ENCODE results near the gene WWOX.

The WWOX gene

GRCh38 chr16:78633551-78633950, 534.1 kb downstream of the WWOX start:
- DNase-seq, result no peak

DNA sequence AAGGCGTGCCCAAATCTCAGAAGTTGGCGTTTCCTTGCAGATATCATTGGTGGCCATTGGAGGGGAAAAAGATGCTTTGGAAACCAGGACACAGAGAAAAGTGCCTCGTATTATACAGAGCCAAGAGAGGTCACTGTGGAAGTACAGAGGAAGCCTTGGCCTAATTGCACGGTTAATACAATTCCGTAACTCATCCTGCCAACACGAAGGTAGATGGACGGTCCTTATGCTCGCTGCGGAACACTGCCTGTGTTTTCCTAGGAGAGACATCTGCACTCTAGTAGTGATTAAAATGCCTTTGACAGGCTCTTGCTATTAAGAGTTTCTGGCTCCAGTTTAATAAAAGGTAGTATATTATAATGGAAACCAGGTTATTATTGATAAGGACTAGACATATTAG, 536.4 kb downstream of the WWOX start:
- no peak for DNase-seq

- no peak for DNase-seq
Measured at GRCh38 chr16:78638371-78638770, 538.9 kb downstream of the WWOX start.

DNA sequence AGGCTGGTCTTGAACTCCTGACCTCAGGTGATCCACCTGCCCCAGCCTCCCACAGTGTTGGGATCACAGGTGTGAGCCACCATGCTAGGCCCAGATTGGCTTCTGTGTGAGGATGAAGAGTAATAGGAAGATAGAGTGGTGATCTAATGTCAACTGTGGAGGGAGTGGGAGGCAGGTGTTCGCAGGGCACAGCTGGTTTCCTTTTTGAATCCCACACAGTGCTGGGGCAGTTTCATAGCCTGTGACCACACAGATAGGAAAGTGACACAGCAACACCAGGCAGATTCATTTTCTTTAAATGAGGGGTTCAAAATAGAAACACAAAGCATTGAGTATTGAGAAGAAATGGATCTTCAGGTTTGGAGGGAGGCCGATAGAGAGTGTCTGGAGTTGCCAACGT, 540.3 kb downstream of the WWOX start:
- DNase-seq, result no peak

DNA sequence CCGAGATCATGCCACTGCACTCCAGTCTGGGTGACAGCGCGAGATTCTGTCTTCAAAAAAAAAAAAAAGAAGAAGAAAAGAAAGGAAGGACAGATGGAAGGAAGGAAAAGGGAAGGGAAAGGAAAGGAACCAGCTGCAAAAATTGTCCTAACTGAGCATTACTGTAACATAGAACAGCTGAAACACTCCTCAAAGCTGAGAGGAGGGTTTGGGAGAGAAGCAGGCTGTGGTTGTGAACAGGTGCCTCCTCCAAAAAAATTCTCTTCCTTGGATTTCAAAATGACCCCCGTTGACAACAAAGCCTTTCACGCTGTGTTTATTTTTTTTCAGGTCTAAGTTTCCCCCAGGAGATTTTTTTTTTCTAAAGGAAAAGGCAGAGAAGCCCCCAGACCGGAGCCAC, 541.4 kb downstream of the WWOX start:
- no peak for DNase-seq

DNA sequence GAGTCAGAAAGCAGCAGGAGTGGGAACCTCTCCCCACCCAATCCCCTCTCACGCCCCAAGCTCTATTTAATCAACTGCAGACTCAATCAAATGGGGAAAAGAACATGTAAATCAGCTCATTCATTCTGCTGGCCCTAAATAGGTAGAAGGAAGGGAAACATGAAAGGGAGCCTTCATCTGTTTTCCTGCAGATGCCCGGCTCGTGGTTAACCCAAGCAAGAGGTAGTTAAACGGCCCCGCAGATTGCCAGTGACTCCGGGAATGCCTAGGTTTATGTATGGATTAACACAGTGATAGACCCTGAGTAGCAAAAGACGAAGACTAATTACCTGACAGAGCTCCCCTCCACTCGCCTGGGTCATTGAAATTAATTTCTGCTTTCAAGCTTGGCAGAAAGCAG, 542.0 kb downstream of the WWOX start:
- no peak for DNase-seq

GRCh38 chr16:78642621-78643285, 543.3 kb downstream of the WWOX start:
- no peak for DNase-seq

- DNase-seq, result no peak
Measured at GRCh38 chr16:78645657-78646056, 546.2 kb downstream of the WWOX start.

DNA sequence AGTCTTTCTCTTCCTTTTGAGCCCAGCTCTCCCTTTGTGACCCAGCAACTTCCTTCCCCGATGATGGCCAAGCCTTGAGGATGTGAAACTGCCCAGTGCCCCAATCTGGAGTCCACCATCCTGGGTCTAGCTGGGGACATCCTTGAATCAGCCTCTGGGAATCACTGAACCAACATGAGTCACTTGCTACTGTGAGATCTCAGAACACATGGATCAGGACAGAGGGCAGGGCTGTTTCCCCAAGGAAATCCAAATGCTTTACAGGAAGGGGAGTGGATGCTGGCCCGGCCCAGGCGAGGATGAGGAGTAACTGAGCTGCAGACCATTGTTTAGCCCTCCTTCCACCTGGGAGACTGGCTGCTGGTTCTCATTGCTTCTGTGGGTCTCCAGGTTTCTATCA, 547.6 kb downstream of the WWOX start:
- no peak for DNase-seq

DNA sequence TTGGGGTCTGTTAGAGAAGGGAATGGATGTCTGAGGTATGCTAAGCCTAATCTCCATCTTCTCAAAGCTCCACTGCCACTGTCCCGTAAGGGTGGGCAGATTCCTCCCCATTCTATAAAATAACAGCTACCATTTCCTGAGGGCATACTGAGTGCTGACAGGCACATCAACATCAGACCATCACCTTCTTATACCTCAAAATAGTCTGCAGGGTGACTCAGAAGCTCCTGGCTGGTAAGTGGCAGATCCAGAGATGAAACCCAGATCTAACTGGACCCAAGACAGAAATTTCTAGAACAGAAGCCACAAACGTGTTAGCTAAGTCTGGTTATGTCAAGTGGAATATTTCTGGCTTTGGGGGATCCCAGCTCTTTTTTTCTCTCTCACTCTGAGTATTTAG, 548.0 kb downstream of the WWOX start:
- no peak for DNase-seq

- no peak for DNase-seq
Measured at GRCh38 chr16:78648517-78648916, 549.1 kb downstream of the WWOX start.

- no peak for DNase-seq
Measured at GRCh38 chr16:78650339-78651074, 551.1 kb downstream of the WWOX start.

DNA sequence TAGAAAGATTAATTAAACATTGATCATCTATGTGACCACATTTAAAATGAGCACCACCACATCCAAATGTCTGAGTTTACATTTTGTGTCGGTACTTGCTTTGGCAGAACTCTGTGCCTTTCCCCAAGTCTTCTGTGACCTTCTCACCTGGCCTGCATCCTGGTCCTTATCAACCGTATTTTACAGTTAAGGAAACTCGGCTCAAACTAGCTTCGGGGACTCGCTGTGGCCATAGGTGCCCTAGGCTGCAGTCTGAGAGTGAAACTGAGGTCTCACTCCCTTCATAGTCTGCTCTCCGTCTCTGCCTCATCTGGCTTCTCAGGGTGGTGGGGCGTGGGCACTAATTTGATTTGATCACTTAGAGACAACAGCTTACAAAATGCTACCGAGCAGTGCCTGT, 555.5 kb downstream of the WWOX start:
- no peak for DNase-seq

GRCh38 chr16:78655331-78656113, 556.1 kb downstream of the WWOX start:
- DNase-seq, result no peak

DNA sequence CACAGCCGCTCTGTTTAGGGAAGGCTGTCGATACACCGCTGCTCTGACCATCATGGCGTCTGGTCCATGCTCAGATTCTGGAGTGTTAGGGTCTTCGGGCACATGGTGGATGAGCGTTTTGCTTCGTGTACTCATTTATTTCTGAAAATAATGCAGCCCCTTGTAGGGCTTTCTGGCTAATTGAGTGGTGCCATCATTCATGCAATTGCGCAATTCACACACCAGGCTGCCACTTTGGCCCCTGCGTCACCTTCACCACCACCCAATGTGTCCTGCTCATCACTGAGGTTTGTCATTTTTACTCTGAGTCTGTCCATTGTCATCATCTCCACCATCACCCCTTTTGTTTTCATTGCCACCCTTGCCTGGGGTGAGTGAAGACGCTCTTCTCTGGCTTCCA, 557.4 kb downstream of the WWOX start:
- no peak for DNase-seq

DNA sequence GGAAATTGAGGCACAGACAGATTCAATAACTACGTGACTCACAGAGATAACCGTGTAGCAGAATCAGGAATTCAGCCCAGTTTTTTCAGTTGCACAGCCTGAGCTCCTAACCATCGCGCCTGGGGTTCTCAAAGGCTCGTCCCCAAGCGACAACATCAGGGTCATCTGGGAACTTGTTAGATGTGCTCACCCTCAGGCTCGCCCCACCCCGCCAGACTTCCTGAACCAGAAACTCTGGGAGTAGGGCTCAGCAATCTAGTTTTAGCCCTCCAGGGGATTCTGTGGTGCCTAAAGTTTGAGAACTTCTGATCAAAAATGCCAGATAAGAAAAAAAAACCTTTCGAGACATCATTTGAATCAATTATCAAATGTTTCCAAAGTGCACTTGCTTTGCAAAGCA, 559.8 kb downstream of the WWOX start:
- no peak for DNase-seq

GRCh38 chr16:78659668-78660217, 560.3 kb downstream of the WWOX start:
- DNase-seq, result no peak

- no peak for DNase-seq
Measured at GRCh38 chr16:78660795-78661194, 561.3 kb downstream of the WWOX start.

DNA sequence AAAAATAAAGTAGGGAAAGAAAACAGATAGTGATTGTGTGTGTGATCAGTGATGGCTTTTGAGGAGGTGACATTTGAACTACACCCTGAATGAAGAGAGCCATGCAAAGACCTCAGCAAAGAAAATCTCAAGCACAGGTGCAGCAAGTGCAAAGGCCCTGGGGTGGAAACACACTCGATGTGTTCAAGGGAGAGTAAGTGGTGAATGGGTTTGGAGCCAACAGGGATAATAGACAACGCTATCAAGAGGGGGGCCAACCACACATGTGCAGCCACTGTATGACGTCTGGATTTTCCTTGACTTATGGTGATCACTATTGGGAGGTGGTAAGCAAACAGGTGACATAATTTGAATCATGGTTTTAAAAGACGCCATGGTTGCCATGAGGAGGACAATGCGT, 564.2 kb downstream of the WWOX start:
- DNase-seq, result no peak

DNA sequence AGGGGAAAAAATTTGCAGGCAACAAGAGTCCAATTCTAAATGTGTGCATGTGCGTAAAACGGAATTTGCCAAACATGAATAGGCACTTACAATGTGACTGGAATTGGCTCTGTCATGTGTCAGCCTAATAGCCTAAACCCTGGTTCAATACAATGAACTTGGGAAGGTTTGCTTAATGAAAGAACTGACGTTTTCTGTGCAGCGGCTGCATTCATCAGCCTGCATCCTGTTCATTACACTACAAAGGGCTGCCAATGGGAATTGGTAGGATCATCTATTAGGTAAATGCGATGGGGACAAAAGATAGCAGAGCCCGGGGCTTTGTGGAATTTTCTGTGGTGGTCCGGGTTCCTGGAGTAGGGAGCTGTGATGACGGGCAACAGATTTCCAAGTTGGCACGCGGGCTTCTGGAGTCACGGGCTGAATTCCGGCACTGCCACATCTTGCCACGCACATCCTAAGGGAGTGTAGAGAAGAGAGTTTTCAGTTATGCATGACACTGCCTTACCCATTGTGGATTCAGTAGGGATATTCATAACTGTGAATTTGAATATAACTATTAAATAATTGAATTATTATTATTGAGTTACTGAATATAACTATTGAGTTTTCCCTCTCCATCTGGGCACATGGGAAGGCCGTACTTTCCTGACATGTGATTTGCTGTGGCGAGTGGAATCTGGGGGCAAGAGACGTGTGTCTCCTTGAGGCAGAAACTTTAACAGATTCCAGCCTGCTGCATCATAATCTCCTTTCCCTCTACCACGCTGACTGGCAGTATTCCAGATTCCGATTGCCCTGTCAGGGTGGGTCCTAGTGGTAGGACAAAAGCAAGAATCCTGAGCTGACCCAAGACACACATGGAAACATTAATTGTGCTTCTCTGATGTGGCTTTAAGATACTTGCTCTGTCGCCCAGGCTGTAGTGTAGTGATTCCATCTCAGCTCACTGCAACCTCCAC, 565.6 kb downstream of the WWOX start:
- DNase-seq, result no peak

GRCh38 chr16:78666318-78666717, 566.9 kb downstream of the WWOX start:
- DNase-seq, result no peak

DNA sequence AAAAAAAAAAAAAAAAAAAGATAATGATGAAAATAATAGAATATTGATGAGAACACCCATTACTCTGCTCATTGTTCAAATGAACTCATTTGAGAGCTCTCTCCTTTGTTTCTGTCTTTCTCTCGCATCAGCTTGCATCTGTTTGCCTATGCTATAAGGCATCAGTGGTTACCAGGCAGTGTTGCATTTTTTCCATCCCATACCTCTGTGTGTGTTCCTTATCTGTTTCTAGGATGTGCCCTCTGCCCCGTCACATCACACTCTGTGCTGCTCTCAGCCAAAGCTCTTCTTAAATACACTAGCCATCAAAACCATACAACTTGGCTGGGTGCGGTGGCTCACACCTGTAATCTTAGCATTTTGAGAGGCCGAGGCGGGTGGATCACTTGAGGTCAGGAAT, 568.2 kb downstream of the WWOX start:
- no peak for DNase-seq

DNA sequence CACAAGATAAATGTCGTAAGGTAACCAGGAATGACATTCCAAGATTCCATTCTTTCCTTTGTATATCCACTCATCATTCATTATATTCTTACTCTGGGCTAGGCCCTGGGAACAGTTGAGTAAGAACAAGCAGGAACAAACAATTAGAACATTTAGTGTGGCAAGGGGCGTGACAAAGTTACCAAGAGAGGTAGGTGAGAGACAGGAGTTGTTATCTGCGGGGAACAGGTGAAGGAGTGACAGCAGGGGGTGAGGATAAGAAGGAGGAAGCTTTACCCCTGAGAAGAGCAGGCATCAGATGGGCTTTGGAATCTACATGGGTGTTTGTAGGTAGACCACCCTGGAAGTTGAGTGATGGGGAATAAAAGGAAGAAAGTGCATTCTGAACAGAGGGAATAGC, 568.9 kb downstream of the WWOX start:
- DNase-seq, result no peak

All from NCI-H524 treated with DMSO at 0.1 percent for 48 hours (cell line).